Measurements from ENCODE around the gene POLR1G.
"Not testable (repeated sequence)": the region's sequence is repeated elsewhere in the genome, so short reads cannot be mapped to it uniquely, and the experiment has no call there.

Gene POLR1G

GRCh38 chr19:45421947-45422498 is 15.6 kb downstream of the POLR1G start:
- no peak for DNase-seq (ENCODE audit: low read depth)

- DNase-seq (ENCODE audit: low read depth), result no peak
Observed at GRCh38 chr19:45423033-45423588, 16.7 kb downstream of the POLR1G start.

- peak; percentile 79 for DNase-seq (ENCODE audit: low read depth)
Observed at GRCh38 chr19:45423589-45424190, 17.2 kb downstream of the POLR1G start, which contains the start of gene ERCC1. Gene ERCC1 (minus strand): TSS chr19:45423917. CDS start chr19:45423374, 543 bp downstream.

- DNase-seq (ENCODE audit: low read depth), result no peak
Observed at GRCh38 chr19:45424191-45425058, 18.0 kb downstream of the POLR1G start.

GRCh38 chr19:45428384-45429231 is 22.2 kb downstream of the POLR1G start:
- DNase-seq (ENCODE audit: low read depth), result no peak

- not testable (repeated sequence) for DNase-seq (ENCODE audit: low read depth)
Observed at GRCh38 chr19:45429896-45430295, 23.5 kb downstream of the POLR1G start.

GRCh38 chr19:45431008-45431407 is 24.6 kb downstream of the POLR1G start:
- DNase-seq (ENCODE audit: low read depth), result not testable (repeated sequence)

GRCh38 chr19:45432543-45432942 is 26.1 kb downstream of the POLR1G start:
- not testable (repeated sequence) for DNase-seq (ENCODE audit: low read depth)

GRCh38 chr19:45437328-45437727 is 30.9 kb downstream of the POLR1G start:
- no peak for DNase-seq (ENCODE audit: low read depth)

- DNase-seq (ENCODE audit: low read depth), result no peak
Observed at GRCh38 chr19:45439190-45439568, 32.7 kb downstream of the POLR1G start.

GRCh38 chr19:45439569-45440258 is 33.3 kb downstream of the POLR1G start:
- DNase-seq (ENCODE audit: low read depth), result peak; percentile 77

- DNase-seq (ENCODE audit: low read depth), result no peak
Observed at GRCh38 chr19:45440259-45440638, 33.8 kb downstream of the POLR1G start.

GRCh38 chr19:45440873-45441654 is 34.6 kb downstream of the POLR1G start:
- no peak for DNase-seq (ENCODE audit: low read depth)

GRCh38 chr19:45442408-45442777 is 35.9 kb downstream of the POLR1G start:
- no peak for DNase-seq (ENCODE audit: low read depth)

- no peak for DNase-seq (ENCODE audit: low read depth)
Observed at GRCh38 chr19:45442778-45443461, 36.5 kb downstream of the POLR1G start.

- DNase-seq (ENCODE audit: low read depth), result peak; percentile 28
Observed at GRCh38 chr19:45443462-45444317, 37.2 kb downstream of the POLR1G start.

GRCh38 chr19:45444318-45445041 is 38.0 kb downstream of the POLR1G start:
- DNase-seq (ENCODE audit: low read depth), result peak; percentile 76

GRCh38 chr19:45445139-45445538 is 38.7 kb downstream of the POLR1G start:
- DNase-seq (ENCODE audit: low read depth), result no peak

Measured in stimulated activated CD8-positive, alpha-beta memory T cell treated with anti-CD3 and anti-CD28 coated beads, Interleukin-4, amount 100 ng/mL, for 24 hours (primary cell).